HG02852 (cell line): ENCODE data around the gene C3orf62.

Source experiments
- ATAC-seq: cut with Tn5 transposase; IDR thresholded peaks from one replicate; pipeline ENCODE4 v1.9.1; 2021; ENCODE audit warnings: mild to moderate bottlenecking, moderate library complexity; ENCODE audit not compliant: unreplicated experiment

The C3orf62 gene

DNA sequence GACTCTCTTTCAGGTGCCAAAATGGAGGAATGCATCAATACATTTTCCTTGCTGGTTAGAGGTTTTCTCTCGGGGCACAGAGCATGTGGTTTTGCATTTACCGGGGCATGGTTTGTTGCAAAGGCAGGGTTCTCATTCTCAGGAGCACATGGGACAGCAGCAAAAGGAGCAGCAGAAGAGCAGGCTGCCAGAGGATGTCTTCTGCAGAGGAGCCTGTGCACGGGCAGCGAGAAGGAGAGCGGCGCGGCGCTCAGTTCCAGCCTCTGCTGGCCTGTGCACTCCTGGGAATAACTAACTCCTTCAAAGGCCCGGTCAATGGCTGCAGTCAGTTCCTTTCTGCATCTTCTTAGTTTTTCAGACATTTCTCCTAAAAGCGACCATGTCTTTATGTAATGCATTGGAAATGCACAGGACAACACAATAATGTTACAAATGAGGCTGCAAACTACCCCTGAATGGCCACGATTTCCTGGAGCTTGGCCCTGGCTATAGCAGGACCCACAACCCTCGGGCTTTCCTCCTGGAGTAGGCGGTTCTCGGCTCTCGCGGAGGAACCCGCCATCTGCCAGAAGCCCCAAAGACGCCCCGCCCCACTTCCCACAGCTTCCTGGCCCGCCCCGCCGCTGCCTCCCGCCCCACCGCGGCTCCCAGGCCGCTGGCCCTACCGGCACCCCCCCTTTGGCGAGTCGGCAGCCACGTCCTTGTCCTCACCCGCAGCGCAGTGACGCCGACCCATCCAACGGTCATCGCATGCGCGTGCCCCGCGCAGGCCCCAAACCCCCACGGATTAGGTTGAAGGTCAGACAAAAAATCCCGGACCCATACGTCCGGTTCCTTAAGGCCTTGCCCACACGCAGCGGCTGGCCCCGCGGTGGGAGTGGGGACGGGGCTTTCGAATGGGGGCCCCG is at the start of gene C3orf62:
TSS of gene C3orf62 (minus strand) at position 758 of the 908 bp plus-strand sequence. CDS start at position 398, 360 bp downstream.
- peak; percentile 75 for ATAC-seq

DNA sequence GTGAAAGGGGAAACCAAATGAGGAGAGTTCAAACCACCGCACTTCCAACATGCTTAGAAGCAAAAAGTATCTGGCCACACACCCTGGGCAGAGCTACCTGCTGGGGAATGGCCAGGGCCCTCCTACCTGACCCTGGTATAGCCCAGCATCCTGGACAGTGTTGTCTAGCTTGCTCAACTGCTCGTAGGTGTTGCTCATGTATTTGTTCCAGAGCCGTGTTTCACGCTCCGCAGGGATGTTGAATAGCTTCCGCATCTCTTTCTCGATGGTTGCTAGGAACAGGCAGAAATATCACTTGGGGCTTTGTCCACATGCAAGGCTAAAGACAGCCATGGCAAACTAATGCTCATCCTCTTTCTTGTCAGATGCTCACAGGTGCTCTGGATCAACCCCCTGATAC is 47.7 kb upstream of the C3orf62 start:
- ATAC-seq = no peak

DNA sequence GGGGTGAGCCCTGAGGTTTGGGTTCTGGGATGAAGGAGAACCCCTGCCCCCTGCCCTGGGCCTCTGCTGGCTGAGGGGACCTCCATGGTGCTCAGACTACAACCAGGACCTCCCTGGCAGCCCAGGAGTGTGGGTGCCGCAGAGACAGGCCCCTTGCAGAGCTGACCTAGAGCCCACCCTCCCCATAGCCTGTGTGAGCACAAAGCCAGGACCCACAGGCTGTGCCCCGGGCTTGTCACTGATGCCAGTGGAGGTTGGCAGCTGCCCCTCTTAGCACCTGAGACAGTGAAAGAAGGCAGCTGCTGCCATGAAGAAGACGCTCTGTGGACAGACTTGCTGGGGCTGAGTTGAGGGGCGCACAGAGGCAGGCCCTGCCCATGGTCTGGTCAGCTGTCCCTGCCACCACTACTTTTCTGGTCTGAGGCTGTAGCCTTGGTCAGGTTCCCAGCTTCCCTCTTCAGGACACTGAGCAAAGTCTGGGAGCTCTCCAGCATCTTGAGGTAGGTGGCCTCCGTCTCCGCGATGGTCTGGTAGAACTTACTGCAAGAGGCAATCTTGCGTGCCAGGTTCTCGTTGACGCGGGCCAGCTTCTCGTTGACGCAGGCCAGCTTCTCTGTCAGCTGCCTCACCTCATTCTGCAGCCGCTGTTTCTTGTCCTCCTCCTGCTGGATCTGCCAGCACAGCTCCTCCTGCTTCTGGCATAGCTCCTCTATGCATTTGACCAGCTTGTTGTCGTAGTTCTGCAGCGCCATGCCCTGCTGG is 39.8 kb upstream of the C3orf62 start:
- no peak for ATAC-seq

DNA sequence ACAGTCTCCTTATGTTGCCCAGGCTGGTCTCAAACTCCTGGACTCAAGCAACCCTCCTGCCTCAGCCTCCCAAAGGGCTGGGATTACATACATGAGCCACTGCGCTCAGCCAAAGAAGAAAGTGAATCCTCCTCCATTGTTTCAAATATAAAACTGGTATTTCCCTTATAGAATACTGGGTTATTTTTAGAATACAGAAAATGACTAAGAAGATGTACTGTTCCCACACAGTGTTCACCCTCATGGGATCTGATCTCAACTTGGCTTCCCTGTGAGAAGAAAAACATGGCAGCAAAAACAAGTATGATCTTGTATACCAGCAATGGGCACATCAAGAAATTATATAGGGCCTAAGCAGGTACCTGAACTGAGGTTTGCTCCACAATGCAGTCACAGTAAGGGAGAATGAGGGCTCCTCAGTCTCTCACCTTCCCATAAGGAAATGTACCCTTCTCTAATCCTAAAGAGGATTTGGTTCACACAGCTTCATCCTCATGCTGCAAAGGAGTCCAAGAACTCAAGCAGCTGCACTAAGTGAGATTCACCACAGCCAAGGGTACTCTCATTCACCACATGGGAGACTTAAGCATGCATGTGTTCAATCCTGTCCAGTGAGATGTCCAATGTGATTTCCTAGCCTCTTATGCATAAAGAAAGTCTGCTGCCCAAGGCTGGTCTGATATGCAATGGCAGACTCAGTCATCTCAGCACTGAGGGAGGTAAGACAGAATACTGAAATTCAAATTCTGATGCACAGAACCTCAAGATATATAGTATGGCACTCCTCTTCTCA is 37.1 kb upstream of the C3orf62 start:
- ATAC-seq = no peak

DNA sequence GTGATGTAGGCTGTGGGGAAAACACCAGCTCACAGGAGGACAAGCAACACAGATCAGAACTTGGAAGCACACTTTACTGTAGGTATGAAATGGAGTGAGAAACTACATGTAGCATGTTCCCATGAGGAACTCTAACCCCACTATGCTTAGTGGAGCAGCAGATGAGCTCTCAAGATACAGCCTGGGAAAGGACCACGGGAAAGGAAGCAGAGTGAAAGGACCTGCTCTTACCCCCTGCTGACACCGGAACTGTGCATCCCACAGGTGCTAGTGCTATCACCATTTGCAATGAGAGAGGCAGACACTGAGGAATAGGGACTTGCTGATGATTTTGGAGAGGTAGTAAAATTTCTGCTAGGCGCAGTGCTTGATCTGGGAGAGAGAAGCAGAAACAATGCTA is 34.3 kb upstream of the C3orf62 start:
- ATAC-seq = no peak

DNA sequence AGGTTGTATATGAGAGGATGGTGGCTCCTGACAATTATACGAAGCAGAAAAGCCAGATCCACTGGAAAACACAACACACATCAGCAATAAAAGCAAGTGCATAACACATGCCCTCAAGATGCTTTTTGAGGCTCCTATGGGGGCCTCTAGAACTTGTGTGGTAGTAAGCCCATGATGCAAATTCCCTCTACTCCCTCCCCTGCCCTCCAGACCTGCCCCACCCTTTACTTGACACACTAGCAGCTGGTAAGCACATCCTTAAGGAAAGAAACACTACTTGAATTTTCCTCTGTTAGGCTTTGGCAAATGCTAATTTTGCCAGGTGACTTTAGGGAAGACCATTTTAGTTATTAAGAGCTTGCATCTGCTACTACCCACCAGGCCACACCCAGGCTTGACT is 33.6 kb upstream of the C3orf62 start:
- no peak for ATAC-seq

DNA sequence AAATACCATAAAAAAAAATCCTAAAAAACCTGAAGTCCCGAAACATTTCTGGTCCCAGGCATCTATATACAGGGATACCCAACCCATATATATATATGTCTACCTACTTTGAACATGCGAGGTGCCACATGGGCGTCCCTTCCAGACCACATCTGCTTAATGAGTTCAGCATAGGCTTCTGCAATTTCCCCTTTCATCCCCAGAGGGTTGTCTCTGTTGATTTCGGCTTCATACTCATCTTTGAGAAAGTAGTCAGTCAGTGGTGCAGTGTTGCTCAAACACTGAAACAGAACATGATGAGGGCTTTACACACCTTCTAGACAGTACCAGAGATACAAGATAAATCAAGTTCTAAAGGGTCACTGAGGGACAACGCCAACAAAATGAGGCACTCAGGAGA is 28.6 kb upstream of the C3orf62 start:
- ATAC-seq = no peak

DNA sequence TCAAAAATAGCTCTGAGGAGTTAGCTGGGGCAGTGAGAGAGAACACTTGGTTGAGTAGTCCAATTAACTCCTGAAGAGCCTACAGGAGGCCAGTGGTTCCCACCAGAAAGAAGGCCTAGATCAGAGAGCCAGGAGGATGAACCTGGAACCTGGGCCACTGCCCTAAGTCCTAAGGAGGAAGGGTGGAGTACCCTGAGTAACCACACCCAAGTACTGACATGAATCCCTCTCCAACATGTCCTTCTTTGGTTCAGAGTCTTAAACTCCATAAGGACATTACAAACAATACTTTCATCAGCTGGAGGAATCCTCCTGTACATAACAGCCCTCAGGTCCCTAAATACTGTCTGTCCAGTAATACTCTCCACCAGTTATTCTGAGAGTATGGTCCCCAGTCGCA is 25.6 kb upstream of the C3orf62 start:
- ATAC-seq = no peak

DNA sequence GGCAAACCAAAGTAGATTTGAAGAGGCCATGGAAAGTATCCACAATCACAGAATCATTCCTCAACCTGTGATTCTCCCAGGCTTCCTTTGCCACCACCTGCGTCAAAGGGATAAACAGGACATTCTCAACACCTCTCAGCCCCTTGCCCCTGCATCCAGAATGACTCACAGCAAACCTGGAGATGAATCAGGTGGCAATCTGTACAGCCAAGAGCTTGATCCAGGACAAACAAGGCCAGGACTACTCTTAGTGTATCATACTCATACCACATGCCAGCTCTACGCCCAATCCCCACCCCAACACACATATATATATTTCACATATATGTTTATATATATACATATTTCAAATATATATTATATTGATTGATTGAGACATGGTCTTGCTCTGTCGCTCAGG is 23.6 kb upstream of the C3orf62 start:
- no peak for ATAC-seq

DNA sequence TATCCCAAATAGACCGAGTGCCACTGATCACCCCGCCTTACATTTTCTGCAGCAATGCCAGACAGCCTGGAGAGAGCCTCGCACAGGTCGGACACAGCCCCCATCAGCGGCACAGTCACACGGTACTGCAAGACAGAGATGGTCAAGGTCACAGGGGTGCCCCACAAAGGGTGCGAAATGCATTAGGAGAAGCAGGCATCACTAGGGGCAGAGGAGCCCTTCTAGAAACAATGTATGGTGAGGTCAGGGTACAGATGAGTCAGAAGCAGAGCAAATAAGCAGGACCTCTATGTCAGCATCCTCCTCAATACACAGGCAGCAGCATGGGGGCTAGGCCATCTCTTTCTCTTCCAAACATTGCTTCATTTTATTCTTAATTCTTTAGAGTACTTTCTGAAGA is 21.5 kb upstream of the C3orf62 start:
- no peak for ATAC-seq

DNA sequence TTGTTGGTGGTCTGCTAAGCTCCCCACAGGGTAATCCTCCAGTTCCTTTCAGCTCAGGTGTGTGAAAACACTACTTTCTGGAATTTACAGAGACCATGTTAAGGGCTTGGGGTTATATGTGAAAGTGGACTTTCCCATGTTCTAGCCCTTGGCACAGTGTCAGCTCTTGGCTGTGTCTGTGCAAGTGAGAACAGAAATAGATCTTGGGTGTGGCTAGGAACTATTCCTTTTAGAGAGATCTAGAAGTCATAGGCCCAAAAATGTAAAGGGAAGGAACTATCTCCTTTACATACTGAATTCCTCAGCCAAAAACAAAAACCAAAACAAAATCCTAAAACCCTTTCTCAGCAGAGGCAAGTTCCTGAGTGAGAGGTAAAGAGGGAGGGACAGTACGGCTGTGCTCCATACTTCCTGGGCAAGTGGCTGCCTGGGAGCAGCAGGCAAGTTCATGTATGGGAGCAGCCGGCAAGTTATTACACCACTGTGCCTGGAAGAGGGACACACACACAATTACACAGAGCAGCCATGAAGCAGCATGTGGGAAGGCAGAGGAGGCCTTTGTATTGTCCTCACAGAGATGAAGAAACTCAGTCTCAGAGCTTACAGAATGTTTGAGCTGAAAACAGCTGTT is 19.9 kb upstream of the C3orf62 start:
- ATAC-seq = no peak

DNA sequence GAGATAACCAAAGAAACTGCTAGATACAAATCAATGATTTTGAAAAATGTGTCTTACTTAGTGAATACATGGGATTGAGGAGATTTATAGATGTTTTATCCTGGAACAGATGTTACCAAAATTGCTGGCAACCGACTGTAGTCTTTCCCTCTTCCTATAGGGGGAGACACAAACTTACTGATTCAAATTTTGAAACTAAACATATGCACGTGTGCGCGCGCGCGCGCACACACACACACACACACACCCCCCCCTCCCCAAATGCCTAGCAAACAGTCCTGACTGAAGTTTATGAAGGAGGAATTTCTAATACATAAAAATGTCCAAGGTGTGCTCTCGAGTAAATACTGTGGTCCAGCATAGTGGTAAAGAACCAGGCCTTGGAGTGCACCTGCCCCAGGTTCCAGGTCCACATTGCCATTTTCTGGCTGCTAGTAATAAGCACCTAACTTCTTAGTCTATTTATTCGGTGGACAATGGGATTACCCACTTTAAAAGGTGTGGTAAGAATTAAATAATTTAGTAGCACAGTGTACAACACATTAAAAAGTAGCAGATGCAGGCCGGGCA is 18.5 kb upstream of the C3orf62 start:
- no peak for ATAC-seq

DNA sequence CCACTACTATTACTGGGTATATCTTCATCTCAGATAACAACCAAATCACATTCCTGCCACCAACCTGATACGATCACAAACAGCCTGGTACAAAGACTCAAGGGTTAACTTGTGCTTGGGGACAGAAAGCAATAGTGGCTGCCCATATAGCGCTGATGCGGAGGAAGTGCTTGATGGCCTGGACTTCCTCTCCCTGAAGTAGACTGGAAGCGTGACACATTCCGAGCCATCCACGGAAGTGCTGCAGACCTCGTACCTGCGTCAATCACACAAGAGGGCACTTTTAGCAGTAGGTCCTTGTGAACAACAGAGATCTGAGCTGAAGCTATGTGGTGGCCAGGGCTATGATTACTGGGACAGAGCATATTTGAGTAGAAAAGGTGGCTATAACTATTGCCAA is 17.3 kb upstream of the C3orf62 start:
- ATAC-seq = no peak

DNA sequence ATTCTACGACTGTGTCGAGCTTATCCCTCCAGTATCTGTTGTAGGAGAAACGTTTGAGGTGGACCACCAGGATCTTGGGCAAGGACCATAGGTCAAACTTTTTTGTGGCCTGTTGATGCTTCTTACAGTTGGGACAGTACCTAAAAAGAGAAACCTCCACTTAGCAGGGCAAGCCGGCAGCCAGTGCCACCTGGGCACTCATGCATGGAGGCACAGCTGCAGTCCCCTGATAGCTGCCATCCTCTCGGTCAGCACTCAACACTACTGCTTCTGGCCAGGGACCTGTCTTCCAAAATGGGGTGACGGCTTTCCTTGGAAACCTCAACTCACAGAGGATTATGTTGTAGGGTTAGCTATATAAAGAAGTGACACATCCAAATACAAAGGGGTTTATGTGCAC is 7.0 kb upstream of the C3orf62 start:
- ATAC-seq = no peak

DNA sequence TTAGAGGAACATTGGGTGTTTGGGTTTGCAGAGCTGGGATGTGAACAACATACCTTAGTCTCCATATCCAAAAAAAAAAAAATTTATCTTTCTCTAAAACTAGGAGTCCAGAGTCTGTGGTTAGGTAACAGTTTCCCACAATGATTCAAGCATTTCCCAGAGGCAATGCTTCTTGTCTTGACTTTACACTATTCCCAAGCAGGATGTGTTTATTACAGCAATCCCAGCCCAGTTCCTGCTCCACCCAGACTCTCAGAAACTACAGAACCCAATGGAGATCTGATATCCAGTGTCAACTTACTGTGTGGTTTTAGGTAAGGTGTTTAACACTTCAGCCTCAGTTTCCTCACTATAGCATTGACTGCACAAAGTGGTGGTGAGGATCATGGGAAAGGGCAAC is 2.3 kb upstream of the C3orf62 start:
- ATAC-seq = no peak

DNA sequence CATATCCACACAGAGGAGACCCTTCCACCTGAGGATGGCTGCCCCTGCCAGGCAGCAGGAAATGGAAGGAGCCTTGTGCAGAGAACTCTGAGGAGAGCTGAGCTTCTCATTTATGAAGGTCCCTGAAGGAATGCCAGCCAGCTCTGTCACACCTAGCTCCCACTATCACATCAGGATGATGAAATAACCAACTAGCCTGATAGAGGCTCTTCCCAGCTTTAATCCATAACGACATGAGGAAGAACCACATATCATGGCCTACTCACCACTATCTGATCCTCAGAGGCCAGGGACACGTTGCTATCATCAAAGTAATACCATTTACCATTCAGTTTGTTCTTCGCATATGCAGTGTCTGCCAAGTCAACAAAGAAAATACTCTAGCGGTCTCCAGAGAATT is 1.5 kb upstream of the C3orf62 start:
- ATAC-seq = no peak

DNA sequence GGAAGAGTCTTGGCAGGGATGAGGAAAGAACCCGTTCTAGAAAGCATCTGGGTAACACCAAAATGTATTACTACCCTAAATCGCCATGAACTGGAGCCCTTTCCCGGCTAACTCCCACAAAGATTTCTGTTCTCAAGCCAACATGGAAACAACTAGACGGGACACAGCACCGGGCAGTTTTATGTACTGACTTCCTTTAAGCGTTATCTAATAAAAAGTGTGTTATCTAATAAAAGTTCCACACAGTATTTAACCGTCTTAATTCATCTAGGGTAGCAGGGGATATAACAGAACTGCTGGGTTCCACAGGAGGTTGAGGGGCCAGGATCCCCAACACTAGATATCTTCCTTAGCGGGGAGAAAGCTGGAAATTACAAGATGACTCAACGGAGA is 347 bp upstream of the C3orf62 start:
- ATAC-seq = no peak

DNA sequence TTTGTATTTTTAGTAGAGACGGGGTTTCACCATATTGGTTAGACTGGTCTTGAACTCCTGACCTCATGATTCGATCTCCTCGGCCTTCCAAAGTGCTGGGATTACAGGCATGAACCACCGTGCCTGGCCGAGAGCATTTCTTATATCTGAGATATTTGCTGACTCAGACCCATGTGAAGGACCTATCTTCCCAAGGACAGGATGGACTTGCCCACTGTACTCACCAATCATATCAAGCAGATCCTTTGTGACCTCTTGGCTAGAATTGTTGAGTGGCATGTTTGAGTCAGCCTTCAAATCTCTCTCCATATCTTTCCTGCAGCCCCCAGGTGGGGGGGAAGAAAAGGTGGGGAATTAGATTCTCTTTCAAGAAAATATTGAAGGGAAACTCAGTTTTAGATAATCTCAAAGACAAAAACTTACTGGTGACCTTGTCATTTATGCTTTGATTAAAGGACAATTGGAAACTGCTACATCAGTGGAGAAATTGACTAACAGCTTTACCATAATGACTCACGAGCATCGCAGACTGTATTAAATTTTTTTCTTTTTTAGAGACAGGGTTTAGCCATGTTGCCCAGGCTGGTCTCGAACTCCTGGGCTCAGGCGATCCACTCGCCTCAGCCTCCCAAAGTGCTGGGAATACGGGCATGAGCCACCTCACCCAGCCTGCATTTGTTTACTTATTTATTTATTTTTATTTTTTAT is 3.1 kb downstream of the C3orf62 start:
- ATAC-seq = no peak

DNA sequence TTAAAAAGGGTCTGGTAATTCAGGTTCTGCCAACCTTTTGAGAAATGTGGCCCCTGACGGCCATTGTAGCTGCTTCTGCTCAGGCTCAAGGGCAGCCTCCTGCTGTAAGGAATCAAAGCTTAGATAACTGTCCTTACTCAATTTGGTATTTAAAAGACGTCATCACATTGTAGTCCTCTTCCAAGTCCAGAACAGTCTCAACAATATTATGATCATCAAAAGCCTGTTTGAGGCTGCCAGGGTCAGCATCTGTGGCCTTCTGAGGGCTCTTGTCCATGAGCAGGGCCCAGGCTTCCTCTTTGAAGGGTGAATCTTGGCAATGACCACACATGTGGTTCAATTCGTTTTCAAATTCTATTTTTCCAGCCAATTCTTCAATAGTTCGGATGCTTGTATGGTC is 6.0 kb downstream of the C3orf62 start:
- ATAC-seq = no peak

DNA sequence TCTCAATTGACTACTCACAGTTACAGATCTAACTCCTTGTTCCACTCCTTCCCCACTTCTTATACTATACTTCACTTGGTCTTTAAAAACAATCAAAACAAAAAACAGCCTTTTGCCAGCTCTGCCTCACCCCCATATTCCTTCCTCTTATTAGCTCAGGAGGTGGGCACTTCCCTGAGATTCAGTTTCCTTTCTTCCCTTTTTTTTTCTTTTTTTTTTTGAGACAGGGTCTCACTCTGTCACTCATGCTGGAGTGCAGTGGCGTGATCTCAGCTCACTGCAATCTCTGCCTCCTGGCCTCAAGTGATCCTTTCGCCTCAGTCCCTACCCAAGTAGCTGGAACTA is 6.9 kb downstream of the C3orf62 start:
- no peak for ATAC-seq
